ENCODE results near the gene SLC10A7.

The SLC10A7 gene

DNA sequence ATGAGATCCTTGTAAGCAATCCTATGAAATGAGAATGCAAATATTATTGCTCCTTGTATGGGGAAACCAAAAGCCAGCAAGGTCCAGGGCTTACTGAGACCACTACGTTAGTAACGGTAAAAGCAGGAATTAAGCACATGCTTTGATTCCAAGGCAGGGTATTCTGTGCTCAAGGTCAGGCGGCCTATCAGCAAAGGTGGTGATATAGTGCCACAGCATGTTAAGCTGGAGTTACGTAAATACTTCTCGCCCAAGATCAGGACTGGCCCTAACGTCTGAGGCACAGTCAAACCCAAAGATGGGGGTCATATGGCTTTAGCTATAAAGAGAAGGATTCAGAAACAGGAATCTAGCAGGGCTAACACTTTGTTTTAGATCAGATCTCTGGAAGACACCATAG is 27.6 kb downstream of the SLC10A7 start:
- DNase-seq: no peak

GRCh38 chr4:146490106-146490505 is 31.6 kb downstream of the SLC10A7 start:
- no peak for DNase-seq

DNA sequence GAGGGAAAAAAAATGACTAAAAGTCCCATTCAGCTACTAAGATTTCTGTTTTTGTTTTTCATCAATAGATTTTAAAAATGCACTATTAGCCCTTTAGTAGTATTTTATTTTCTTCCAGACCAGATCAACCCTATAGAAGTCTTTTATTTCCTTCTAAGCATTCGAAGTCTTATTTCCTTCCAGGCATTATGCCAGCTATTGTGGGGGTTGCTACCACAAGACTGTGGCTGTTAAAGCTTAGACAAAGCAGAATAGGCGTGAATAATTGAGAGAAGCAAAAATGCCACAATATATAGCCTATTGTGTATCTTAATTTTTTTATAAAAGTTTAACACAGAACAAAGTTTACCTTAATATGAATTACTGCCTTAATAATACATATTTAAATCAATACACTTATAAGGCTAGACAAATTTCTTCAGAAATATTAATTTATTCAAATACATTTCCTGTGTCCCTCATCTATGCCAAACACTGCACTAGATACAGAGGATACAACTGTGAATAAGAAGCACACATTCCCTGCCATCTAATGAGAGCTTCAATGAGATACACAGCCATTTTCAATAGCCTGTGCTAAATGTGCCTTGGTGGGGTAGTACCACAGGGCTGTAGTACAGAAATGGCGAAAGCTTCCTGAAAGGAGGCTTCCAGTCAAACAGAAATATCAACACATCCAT is 33.1 kb downstream of the SLC10A7 start:
- no peak for DNase-seq

DNA sequence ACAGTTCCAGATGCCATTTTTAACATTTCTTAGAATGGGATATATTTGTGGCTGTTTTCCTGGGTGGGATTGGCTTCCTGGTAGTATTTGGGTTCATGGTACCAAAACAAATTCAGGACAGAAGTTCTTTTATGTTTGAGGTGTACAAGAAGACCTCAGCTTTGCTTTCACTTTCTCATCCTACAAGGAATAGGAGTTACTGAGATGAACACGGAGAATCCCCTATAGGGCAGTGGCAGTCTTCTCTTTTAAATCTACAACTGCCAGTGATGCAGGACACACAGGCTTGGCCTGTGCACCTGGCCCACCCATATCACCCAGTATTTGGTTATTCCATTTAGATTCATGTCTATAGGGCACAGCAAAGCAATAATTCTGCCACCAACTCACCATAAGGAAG is 35.2 kb downstream of the SLC10A7 start:
- DNase-seq: no peak

- no peak for DNase-seq
These were observed 35.8 kb downstream of the SLC10A7 start for GRCh38 chr4:146485968-146486367.

GRCh38 chr4:146482788-146483187 is 39.0 kb downstream of the SLC10A7 start:
- DNase-seq: no peak

DNA sequence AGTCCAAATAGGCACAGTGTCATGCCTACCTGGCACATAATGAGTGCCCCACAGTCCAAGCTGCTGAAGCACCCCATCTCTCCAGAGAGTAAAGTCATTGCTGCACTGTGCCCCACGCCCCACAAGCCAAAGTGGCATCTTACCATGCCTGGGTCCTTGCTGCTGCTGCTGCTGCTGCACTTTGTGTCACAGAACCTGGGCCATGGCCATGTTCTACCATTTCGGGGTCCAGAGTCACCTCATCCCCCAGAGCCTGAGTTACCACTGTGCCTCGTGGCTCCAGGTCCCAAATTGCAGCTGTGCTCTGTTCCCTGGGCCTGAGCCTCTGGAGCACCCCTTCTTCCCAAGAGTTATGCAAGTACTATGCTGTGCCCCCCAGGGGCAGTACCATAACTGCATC is 40.5 kb downstream of the SLC10A7 start:
- no peak for DNase-seq

DNA sequence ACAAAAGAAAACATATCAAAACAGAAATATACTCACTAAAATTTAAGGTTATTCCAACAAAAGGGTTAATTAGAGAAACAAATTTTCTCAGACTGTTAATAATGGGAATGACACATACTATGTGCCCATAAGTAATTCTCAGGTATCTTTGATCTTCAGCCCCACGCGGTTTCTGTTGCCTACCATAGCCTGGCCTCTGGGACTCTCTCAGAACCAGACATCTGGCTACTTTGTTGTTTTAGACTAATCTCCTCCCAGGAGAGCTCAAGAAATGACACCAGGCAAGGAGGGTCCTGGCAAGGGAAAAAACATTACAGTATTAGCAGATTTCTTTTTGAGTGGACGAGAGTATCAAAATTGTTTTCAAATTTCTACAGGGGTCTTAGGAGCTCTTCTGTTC is 43.7 kb downstream of the SLC10A7 start:
- no peak for DNase-seq

DNA sequence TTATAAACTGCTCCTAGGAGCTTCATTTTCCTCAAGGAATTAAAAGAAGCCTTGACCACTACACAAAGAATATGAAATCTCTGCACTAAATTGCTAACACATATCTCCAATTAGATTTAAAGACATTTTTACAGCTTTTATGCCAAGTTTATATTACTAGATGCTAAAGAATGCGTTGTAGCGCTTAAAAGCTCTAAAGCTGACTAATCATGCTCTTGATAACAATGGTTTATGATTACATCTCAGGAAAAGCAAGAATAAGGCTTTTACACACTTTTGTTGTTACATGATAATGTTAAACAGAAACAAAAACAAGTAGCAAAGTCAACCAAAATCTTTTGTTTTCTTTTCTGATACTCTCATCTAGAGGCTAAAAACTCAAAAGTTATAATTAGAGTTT is 44.7 kb downstream of the SLC10A7 start:
- DNase-seq: no peak

DNA sequence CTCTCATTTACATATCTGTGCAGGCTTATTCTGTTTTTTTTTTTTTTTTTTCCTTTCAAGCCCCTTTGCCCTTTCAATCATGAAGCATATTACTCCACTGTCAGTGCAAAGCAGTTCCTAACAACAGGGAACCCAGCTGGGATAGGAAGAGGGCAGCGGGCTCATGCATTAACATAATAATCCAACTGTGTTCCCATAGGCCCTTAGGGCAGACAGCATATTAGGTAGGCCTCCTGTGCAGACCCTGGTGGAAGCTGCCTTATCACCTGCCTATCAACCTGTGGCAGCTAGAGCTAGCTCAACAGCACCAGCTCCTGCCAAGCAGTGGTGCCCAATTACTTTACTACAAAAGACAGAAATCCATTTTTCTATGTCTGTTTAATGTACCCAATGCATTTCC is 49.3 kb downstream of the SLC10A7 start:
- no peak for DNase-seq

GRCh38 chr4:146470604-146471003 is 51.1 kb downstream of the SLC10A7 start:
- no peak for DNase-seq

DNA sequence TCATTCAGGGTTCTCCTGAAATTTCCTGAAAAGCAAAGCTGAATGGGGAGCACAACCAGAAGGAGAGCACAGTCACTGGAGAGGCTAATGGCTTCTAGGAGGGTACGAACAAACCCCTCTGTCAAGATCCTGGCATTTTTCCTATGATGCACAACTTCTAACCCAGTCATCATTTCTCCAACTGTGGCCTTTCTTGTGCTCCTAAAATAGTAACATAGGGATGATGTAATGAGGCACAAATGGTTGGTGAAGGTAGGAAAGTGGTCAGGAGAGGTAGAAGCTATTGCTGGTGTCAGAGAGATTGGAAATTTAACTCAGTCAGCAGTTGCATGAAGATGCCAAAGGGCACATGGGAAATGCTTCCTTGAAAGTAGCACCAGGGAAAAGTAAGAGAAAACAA is 52.7 kb downstream of the SLC10A7 start:
- no peak for DNase-seq

- DNase-seq: peak in 1 of 5 experiments; percentile 83
These were observed 56.1 kb downstream of the SLC10A7 start for GRCh38 chr4:146465628-146466027.

DNA sequence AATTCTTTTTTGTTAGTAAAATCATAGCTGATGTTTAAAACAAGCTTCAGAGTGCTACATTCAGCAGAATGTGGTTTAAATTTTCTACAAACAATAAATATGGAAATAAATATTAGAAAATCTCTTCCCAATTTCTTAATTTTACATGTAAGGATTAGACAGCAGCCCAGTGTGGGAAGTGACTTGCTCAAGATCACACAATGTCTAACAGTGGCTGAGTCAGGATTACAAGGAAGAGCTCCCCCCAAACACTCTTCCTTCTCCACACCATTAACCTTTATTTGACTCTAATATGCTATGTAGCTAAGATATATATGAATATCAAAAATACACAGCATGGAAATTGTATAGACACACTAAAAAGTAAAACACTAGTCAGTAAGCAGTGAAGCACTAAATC is 59.5 kb downstream of the SLC10A7 start:
- no peak for DNase-seq

- peak in 2 of 5 experiments; percentile 27 to 90 for DNase-seq
These were observed 63.1 kb downstream of the SLC10A7 start for GRCh38 chr4:146458594-146458993.

DNA sequence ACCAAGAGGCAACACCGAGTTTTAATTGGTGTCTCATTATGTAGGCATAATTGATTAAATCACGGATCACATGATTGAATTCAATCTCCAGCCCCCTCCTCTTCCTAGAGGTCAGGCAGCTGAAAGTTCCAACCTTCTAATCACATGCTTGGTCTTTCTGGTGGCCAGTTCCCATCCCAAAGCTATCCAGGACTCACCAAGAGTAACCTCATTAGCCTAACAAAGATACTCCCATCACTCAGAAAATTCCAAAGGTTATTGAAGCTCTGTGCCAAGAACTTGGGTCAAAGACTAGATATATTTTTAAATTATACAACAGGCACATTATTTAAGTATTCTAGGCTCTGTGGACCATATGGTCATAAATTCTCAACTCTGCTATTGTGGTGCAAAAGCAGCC is 65.1 kb downstream of the SLC10A7 start:
- DNase-seq: no peak

DNA sequence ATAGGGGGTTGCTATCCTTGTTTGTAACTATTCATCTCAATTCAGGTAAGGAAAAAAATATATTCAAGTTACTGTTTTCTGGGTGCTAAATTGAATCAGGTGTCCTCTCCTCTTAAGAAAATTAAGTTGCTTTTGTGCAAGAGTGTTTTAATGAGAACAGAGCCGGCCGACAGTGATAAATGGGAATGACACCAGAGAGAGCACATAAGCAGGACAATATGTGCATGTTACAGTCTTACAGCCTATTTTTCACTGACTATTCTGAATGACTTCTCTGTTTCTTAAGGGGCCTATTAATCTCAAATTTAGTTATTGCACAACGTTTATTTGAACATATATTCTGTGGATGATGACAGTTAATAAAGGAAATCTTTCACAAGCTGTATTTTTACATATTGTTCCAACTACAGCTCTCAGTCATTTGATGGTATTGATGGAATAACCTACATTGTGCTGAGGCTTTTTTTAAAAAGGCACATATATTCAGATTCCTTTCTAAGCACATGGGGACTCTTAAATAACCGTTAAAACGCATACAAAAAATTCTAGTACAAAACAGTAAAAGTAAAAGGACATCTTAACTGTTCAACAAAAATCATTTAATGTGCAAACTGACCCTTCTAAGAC is 68.4 kb downstream of the SLC10A7 start:
- DNase-seq: no peak

DNA sequence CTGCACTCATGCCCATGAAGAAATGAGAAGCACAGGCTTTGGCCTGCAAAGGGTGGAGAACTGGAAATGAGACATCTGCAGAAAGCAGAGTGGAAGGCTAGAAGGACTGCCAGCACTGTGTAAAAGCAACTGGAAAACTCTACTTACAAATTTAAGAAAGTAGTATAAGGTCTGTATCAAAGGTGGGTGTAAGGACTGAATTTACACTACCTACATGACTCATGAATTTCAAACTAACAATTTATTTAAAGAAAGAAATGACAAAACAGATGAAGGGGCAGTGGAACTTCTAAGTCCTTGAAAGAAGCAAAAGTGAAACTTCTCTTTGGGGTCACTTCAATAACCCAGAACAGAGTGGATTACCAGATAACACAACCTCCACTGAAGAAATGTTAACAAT is 71.2 kb downstream of the SLC10A7 start:
- peak in 1 of 5 experiments; percentile 32 for DNase-seq

GRCh38 chr4:146446555-146446954 is 75.2 kb downstream of the SLC10A7 start:
- DNase-seq: no peak

DNA sequence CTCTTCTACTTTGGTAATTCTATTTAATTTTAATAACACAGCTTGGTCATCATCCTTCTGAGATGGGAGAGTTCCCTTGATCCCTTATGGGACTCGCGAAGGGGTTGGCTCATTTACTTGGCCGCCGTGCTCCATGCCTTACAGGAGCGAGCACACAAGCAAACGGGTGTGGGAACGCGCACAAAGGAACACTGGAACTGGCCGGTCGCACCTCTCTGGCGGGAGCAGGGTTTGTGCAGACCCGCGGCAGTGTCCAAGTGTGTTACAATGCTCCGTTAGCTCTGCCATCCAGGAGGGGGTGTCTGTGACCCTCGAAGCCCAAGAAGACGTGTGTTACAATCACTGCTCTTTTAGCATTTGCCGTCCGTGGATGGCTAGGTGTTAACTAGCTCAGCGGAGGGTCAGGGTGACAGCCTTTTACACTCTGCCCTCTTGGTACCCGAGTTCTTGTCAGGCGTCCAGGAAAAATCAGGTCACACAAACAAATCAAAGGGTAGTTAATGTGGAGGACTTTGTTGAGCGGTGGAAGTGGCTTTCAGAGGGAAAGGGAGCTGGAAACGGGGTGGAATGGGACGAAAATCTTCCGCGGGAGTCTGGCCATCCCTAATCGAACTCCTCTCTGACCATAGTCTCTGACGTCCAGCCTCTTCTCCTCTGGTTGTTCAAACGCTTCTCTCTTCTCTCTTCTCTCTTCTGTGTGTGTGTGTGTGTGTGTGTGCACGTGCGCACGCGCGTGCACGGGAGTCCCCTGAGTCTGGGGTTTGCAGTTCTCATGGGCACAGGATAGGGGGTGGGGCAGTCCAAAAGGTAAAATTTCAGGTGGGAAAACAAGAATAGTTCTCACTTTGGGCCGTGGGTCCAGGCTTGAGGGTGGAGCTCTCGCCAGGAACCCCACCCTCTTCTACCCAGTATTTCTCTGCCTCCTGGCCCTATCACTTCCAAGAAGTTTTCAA is 76.3 kb downstream of the SLC10A7 start:
- DNase-seq: no peak

DNA sequence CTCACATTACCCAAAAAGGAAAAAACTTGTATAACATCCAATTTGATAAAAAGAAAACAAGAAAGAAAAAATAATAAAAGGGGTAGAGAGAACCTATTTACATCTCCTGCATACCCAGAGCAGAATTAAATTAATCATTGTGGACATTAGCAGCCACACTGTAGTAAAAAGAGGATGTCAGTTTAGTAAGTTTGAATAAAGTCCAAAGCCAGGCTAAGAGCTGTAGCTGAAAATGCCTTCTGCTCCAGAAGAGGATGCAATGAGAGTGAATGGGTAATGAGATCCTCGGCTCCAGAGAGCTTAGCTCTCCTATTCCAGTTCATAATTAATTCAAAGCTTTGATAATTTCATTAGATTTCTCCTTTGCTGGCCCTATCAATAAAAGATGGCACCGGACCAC is 78.2 kb downstream of the SLC10A7 start:
- no peak for DNase-seq

GRCh38 chr4:146442801-146443200 is 78.9 kb downstream of the SLC10A7 start:
- no peak for DNase-seq

- no peak for DNase-seq
These were observed 81.7 kb downstream of the SLC10A7 start for GRCh38 chr4:146439999-146440398.

- DNase-seq: no peak
These were observed 82.3 kb downstream of the SLC10A7 start for GRCh38 chr4:146439437-146439836.

Measured in T-helper 2 cell (primary cell).